ENCODE results near the gene SNX10.

The SNX10 gene

DNA sequence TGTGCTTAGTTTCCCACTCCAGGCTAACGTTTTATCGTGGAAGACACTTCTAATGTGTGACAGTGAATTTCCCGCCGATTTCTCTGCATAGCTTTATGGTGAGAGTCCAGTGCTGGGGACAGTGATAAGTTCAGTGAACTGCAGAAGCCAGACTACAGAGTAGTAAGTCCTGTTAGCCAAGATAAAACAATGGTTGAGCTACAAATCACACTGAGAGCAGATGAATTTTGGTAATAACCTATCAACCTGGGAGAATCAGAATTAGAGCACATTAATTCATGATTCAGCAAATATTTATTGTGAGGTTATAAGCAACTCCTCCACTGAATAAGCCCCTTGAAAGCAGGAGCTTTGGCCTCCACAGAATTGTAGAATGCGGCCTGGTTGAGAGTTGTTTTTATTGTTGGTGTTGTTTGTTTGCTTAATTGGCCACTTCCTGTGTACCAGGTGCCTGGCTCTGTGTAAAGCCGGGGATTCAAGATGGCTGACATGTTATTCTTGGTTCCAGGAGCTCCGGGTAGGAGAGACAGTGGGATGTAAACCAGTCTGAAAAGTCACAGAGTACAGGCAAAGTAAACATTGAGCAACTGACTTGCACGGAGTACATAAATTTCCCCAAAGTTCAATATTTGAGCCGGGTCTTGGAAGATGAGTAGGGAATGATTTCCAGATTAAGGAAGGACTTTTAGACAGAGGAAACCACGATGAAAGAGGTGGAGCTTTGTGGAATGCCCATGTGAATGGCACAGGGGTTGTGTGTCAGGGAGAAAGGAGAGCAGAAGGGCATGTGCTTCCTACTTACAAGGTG, 112.7 kb downstream of the SNX10 start:
- DNase-seq (ENCODE audit: low spot score): no peak

DNA sequence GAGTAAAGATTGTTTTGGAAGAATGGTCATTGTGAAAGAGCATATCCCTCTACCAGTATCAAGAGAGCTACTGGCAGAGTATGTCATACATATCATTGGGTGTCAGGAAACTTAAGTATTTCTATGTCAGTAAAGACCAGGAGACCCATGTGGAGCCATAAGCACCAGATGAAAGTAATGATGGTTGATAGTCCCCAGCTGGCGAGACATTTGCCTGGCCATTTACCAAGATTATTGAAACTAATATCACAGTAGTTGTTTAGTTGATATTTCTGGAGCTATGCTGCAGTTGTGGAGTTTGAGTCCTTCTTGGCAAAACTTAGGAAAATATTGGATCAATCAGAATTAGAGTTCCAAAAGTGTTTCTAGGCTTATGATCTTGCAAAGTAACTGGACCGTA, 114.8 kb downstream of the SNX10 start:
- DNase-seq (ENCODE audit: low spot score): no peak

DNA sequence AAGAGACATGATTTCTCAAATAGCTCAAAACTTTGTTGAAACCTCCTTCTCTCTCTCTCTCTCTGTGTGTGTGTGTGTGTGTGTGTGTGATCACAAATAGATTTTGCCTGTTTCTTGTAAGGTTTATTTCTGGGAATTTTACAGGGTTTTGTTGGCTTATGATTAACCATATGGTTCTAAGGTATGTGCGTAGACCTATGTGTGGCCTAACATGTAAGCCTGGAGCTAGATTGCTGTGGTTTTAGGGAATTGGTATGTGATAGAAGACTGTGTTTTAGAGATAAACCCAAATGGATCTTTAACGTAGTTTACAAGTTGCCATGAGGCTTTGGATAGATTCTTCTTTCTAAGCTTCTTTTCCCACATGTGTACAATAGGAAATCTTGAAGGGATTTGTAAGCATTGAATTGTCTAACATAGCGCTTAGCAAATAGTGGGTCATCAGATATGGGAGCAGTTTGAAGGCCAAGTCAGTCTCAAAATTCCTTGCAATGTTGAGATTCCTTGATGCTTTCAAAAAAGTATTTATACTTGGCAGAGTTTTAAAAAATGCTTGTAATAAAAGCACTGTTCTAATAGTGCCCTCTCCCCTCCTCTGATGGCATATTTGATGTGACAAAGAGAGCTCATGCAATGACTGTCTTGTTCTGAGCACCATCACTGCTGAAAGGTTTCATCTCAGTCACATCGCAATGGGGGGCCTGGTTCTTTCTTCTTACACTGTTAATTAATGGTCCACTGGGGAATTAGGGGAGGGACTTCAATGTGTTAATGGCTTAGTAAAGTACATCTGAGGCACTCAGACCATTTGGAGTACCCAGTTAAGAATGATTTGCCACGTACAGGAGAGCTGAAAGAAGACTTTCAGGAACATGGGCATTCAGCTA, 118.2 kb downstream of the SNX10 start:
- no peak for DNase-seq (ENCODE audit: low spot score)

DNA sequence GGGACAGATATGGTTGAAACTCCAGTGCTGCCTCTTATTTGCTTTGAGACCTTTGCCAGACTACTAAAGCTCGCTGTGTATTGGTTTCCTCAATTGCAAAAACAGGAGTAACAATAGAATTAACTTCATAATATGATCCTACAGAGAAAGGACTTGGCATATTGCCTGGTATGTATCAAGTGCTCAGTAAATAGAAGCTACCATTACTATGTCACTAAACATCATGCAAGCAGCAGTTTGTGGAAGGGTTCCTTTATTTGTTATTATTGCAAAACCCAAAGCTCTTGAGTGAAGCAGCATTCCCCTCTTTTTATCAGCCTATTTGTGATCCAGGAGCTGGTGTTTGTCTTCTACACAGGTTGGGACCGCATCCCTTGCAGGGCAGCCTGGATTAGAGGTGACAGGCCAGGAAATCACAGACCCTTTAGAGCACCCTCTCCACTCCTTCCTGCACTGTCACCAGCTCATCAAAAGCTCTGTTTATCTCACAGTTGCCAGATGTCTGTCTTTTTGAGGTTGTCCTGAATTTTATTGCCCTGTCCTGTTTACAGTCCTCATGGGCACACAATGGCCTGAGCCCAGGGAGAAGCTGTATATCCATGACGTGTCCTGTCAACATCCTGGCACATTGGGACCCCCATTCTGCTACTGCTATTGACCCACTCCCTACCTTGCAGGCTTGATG, 121.5 kb downstream of the SNX10 start:
- no peak for DNase-seq (ENCODE audit: low spot score)

DNA sequence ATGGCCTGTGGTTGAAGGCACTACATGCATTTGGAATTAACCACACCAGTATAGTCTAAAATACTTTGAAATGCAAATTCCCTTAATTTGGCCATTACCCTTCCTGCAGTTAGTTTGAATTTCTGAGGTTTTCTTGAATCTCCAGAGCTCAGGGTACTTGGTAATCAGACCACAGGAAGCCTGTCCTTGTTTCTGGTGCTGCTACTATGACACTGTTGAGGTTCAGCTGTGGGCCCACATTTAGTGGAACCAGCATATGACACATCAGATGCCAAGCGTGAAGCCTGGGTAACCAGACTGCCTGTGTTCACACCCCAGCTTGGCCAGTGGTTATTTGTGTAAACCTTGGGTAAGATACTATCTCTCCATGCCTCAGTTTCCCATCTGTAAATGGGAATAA, 124.3 kb downstream of the SNX10 start:
- no peak for DNase-seq (ENCODE audit: low spot score)

DNA sequence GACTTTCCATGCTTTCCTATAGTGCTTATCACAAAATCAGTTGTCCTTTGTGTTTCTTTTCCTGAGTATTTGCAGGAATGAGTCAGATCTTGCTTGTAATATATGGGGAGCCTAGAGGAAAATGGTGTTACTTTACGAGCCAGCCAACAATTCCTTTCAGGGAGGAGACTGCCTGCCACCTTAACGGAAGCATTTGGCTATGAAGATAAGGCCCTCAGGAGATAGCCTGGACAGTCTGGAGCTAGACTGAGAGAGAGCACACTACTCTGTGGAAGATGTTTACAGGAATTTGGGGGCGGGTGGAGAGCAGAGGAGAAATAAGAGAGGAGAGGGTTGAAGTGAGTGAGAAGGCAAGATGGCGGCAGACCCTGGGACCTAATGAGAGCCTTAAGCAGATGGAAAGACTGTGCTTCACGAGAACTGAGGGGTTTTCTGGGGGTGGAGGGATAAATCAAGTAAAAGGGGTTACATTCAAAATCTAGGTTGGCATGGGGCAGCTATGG, 126.3 kb downstream of the SNX10 start:
- DNase-seq (ENCODE audit: low spot score): no peak

DNA sequence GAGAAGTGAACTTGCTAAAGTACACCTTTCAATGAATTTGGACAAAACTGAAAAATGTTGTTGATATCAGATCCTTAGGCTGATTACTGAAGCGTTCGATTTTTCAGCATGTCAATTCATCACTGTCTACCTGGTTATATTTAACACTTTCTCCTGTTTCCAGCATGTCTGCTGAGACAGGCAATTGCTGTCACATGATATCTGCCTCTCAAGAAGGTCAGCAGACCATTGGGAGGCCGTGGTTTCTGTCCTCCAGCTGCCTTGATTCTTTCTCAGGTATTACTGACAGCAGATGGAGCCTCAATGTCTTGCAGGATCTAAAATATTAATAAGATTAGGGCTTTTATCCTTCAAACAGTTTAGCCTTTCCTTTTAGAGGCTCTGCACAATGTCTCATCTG, 127.5 kb downstream of the SNX10 start:
- DNase-seq (ENCODE audit: low spot score): no peak

DNA sequence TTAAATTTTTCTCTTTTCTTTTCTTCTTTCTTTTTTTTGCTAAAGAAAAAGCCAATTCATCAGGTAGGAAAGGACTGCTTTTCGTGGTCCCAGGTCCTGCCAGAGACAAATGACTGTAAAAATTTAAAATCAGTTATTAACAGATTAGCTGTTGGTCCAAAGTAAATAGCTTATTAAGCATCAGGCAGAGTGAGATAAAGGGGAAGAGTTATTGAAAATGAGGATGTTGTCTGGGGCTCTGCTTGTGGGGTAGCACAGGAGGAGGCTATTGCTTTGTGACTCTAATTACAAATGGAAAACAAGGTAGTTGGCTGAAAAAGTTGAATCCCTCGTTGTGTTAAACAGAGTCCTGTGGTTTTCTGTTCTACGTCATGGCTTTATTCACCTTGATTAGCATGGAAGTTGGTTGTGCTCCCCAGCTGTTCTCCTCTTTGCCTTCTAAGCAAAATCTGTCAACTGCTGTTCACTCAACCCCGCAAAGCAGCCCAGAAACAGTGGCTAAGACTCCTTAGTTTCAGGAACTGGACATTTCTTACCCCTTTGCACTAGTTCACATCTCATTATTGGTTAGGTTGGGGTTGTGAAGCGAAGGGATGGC, 128.9 kb downstream of the SNX10 start:
- DNase-seq (ENCODE audit: low spot score): no peak

DNA sequence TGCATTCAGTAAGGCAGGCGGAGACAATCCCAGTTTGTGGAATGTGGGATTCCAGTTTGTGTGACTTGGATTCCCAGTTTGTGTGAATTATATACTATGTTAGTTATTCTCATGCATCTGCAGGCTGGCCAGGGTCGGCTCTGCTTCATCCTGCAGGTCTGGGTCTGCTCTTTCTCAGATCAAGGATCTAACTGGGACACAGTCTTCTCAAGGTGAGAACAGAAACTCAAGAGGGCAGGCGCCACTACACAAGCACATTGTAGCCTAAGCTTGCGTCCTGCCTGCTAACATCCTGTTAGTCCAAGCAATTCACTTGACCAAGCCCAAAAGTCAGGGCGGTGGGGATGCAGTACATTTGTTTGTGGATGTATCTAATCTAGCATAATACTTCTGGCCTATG, 131.1 kb downstream of the SNX10 start:
- no peak for DNase-seq (ENCODE audit: low spot score)

DNA sequence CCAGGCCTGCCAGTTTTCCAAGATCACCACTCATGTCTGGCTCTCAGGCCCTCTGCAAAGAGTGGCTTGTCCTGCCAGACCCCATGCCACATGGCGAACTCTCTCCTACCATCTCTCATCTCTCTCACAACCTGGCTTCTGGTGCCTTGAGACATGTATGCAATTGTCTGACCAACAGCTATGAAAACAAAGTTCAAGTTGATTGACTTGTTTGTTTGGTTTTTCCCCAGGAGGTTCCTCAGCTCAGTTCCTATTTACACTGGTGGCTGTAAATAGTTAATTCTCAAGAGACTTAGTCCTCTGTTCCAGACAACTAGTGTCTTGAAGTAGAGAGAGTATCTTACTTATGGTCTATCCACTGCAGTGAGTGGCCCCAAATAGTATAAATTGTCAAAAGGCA, 131.8 kb downstream of the SNX10 start:
- DNase-seq (ENCODE audit: low spot score): no peak
